OCI-LY7 (cell line): ENCODE results near the gene HGS. TPM values are rescaled to one million over a fixed set of nuclear protein-coding genes. Genes with fewer than 3 reads are reported as not detected.

Source experiments
- BruUV-seq: library from RNA; stranded (reverse); fragments of 400-500 nt; replicated peaks from 2 replicates; lab custom pipeline; 2021; lab: Mats Ljungman, UMichigan
- CTCF ChIA-PET: fragments of 300-600 bp; sonication (Branson Sonifier 250); formaldehyde crosslinking; loops from one replicate; lab custom pipeline; 2022; ENCODE audit warnings: antibody characterized with exemption; ENCODE audit not compliant: unreplicated experiment; lab: Charles Lee
- POLR2A ChIA-PET: fragments of 300-600 bp; sonication (Branson Sonifier 250); formaldehyde crosslinking; loops from one replicate; lab custom pipeline; 2022; ENCODE audit warnings: antibody characterized with exemption; lab: Charles Lee
- DNase-seq: peaks from one replicate; pipeline ENCODE4 v3.0.0-alpha.2; 2015; ENCODE audit warnings: low spot score
- H2AFZ ChIP-seq: fragments of 200-600 bp; sonication (generic), shearing (Covaris generic); 2 replicates; pipeline ENCODE4 v1.6.1; 2014; ENCODE audit warnings: mild to moderate bottlenecking, antibody characterized with exemption, low read length, moderate library complexity
- H3K27ac ChIP-seq: fragments of 200-600 bp; sonication (generic); 2 replicates; pipeline ENCODE4 v1.5.1; 2014; ENCODE audit warnings: mixed run types, low read depth, mild to moderate bottlenecking, moderate library complexity, low read length, inconsistent platforms; ENCODE audit not compliant: poor library complexity, severe bottlenecking
- H3K36me3 ChIP-seq: fragments of 200-600 bp; sonication (generic); 2 replicates; pipeline ENCODE4 v1.6.1; 2014; ENCODE audit warnings: mild to moderate bottlenecking, antibody characterized with exemption, low read length, moderate library complexity, mixed read lengths; ENCODE audit not compliant: insufficient read depth
- H3K4me1 ChIP-seq: fragments of 200-600 bp; sonication (generic); 2 replicates; pipeline ENCODE4 v1.5.1; 2014; ENCODE audit warnings: mild to moderate bottlenecking, low read length; ENCODE audit not compliant: insufficient read depth, poor library complexity, severe bottlenecking
- H3K4me2 ChIP-seq: fragments of 200-600 bp; sonication (generic); 2 replicates; pipeline ENCODE4 v1.6.1; 2014; ENCODE audit warnings: mild to moderate bottlenecking, low read length
- H3K4me3 ChIP-seq: fragments of 200-600 bp; sonication (generic); 2 replicates; pipeline ENCODE4 v1.5.1; 2014; ENCODE audit warnings: mild to moderate bottlenecking, low read depth, low read length; ENCODE audit not compliant: poor library complexity, severe bottlenecking
- H3K79me2 ChIP-seq: fragments of 200-600 bp; sonication (generic); 2 replicates; pipeline ENCODE4 v1.6.1; 2016; ENCODE audit warnings: low read depth, mild to moderate bottlenecking, low read length, moderate library complexity, mixed read lengths; ENCODE audit not compliant: insufficient read depth
- H3K9me2 ChIP-seq: fragments of 200-600 bp; sonication (generic); 2 replicates; pipeline ENCODE4 v1.6.1; 2016; ENCODE audit warnings: mild to moderate bottlenecking, low read length, mixed read lengths; ENCODE audit not compliant: insufficient read depth
- H3K9me3 ChIP-seq: fragments of 200-600 bp; sonication (generic); 2 replicates; pipeline ENCODE4 v1.6.1; 2014; ENCODE audit warnings: mild to moderate bottlenecking, mixed run types, low read length, mixed read lengths
- H4K20me1 ChIP-seq: fragments of 200-600 bp; sonication (generic); 2 replicates; pipeline ENCODE4 v1.6.1; 2014; ENCODE audit warnings: mild to moderate bottlenecking, antibody characterized with exemption, low read length, moderate library complexity, mixed read lengths; ENCODE audit not compliant: insufficient read depth
- EZH2phosphoT487 ChIP-seq: fragments of 200-600 bp; sonication (generic); IDR thresholded peaks from 2 replicates; pipeline ENCODE4 v1.6.1; 2018; ENCODE audit warnings: low read depth, borderline replicate concordance, mild to moderate bottlenecking, mixed run types, antibody characterized with exemption, low read length, moderate library complexity, mixed read lengths
- intact Hi-C: fragments of 100-400 bp; cut with micrococcal nuclease; formaldehyde crosslinking; loops from one replicate; pipeline ENCODE4 v1.10.0; 2022; ENCODE audit not compliant: unreplicated experiment
- total RNA-seq, 2 experiments: library from RNA; depleted of rRNA in 1 of 2; stranded (reverse); fragments of >200 nt in 1 of 2; shearing (Covaris generic) in 1 of 2; gene quantifications; 2 replicates each; pipeline ENCODE4 v1.2.3, GENCODE V29; 2014 to 2022
- TF ChIP-seq, protein P1 (sequence below): fragments of 200-600 bp; sonication (generic); conservative IDR thresholded peaks from 2 replicates; pipeline ENCODE4 v1.5.1; 2014; ENCODE audit warnings: mild to moderate bottlenecking, antibody characterized with exemption, low read length, moderate library complexity, mixed read lengths

Gene HGS
- total RNA-seq, 2 experiments from 2014 or later = 162 to 175 TPM

DNA sequence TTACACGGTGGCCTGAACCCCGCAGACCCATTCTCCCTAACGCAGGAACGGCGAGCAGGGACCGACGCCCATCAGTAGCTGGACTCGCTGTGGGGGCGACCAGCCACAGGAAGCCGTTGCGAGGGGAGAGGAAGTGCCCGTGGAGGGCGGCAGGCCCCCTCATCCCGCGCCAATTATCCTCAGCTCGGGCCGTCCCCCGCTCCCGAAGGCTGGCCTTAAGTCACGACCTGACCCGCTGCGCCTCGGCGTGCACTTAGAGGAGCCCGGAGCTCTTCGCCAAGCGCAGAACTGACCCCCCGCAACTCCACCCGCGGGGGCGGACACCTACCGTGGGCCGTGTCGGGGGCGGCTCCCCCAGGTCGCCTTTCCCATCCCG lies 615 bp upstream of the HGS start:
- Histone ChIP-seq H3K9me3 (no peaks in the 10 kb centered on the region), H3K79me2 (peaks cover 43% of the 10 kb centered on the region), H3K4me2 (peak overlapping the region; percentile 93), H3K4me1 (peaks cover 23% of the 10 kb centered on the region), H3K9me2 (no peaks in the 10 kb centered on the region), H4K20me1 (peaks cover 5% of the 10 kb centered on the region; the same call in 1 of the 2 replicates), H3K4me3 (peak overlapping the region; percentile 78), H3K27ac (peak overlapping the region; percentile 29), H2AFZ (peak overlapping the region; percentile 24; the same call in 1 of the 2 replicates), H3K36me3 (peaks cover 38% of the 10 kb centered on the region)
- POLR2A ChIA-PET = interaction anchor here (0.6 to 1.7 kb wide), 6 partner anchors 15 to 165 kb away, joined by 3 to 12 read pairs (median 6); partner anchors contain the start of genes CCDC137, MRPL12 and OXLD1
- TF ChIP-seq, protein P1, sequence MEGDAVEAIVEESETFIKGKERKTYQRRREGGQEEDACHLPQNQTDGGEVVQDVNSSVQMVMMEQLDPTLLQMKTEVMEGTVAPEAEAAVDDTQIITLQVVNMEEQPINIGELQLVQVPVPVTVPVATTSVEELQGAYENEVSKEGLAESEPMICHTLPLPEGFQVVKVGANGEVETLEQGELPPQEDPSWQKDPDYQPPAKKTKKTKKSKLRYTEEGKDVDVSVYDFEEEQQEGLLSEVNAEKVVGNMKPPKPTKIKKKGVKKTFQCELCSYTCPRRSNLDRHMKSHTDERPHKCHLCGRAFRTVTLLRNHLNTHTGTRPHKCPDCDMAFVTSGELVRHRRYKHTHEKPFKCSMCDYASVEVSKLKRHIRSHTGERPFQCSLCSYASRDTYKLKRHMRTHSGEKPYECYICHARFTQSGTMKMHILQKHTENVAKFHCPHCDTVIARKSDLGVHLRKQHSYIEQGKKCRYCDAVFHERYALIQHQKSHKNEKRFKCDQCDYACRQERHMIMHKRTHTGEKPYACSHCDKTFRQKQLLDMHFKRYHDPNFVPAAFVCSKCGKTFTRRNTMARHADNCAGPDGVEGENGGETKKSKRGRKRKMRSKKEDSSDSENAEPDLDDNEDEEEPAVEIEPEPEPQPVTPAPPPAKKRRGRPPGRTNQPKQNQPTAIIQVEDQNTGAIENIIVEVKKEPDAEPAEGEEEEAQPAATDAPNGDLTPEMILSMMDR = no peak
- TF ChIP-seq EZH2phosphoT487 = no peak
- CTCF ChIA-PET = interaction anchor here (0.6 to 0.7 kb wide), 2 partner anchors 8 to 51 kb away, joined by 3 to 4 read pairs; no protein-coding TSS in a partner anchor
- BruUV-seq = no TSS peak
- intact Hi-C loops = loop anchor here (1.0 to 5.0 kb wide), 4 partner anchors 16 to 414 kb away; partner anchors contain the start of genes FASN and MRPL12
- no peak for DNase-seq

DNA sequence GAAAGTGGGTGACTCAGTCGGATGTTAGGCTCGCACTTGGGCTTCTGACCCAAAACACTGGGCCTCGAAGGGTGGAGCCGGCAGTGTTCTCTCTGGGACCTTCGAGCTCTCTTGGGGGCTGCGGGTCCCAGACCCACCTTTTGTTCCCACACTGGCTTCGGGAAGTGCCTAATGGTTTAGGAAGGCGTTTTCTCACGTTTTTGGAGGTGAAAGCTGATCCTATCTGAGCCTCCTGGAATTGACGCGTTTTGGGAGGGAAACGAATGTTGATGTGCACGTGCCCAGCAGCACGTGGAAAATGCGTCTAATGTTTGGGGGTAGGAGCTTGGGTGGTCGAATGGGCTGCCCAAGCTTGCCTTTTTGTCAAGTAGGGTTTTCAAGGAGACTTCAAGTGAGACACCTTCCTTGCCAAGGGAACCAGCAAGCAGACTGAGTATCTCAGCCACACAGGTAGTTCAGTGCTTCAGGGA lies 666 bp downstream of the HGS start:
- Histone ChIP-seq H3K9me2 (no peaks in the 10 kb centered on the region), H3K4me1 (peaks cover 23% of the 10 kb centered on the region), H4K20me1 (peaks cover 5% of the 10 kb centered on the region; the same call in 1 of the 2 replicates), H3K36me3 (peaks cover 51% of the 10 kb centered on the region), H3K4me2 (peak overlapping the region; percentile 82), H3K27ac (peak overlapping the region; percentile 41), H3K9me3 (no peaks in the 10 kb centered on the region), H2AFZ (no peak overlapping the region; the same call in 1 of the 2 replicates), H3K4me3 (peak overlapping the region; percentile 78), H3K79me2 (peaks cover 43% of the 10 kb centered on the region)
- TF ChIP-seq EZH2phosphoT487 = no peak
- TF ChIP-seq, protein P1 = no peak
- intact Hi-C loops = loop anchor here (5.0 kb wide), 2 partner anchors 167 to 413 kb away; partner anchors contain the start of gene FASN
- ChIA-PET POLR2A (interaction anchor here (1.7 kb wide), 1 partner anchor 18 kb away, joined by 6 read pairs; no protein-coding TSS in a partner anchor), CTCF (interaction anchor here (0.6 kb wide), 1 partner anchor 160 kb away, joined by 3 read pairs; no protein-coding TSS in a partner anchor)
- TSS peak; percentile 83 for BruUV-seq
- DNase-seq = peak; percentile 27

DNA sequence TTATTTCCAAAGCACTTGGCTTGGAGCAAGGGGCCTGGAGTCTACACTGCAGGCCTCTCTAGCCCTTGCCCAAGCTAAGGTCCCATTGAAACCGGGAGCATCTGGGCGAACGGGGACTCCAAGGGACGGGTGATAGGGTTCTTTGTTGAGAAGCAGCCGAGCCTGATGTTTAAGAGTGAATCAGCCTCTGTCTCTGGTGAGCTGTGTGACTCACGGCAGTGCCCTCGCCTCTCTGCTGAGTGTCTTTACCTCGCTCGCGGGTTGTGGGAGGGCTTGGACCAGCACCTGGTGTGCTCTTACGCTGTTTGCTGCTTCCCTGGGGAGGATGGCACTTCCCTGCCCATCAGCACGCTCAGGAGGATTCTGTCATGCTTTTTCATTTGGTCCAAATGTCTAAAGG lies 1.3 kb downstream of the HGS start:
- DNase-seq = peak; percentile 31
- Histone ChIP-seq H3K4me3 (peak overlapping the region; percentile 78), H4K20me1 (peaks cover 5% of the 10 kb centered on the region; the same call in 1 of the 2 replicates), H3K79me2 (peaks cover 43% of the 10 kb centered on the region), H3K4me2 (peak overlapping the region; percentile 82), H3K9me3 (no peaks in the 10 kb centered on the region), H3K36me3 (peaks cover 57% of the 10 kb centered on the region), H3K27ac (peak overlapping the region; percentile 41), H3K9me2 (no peaks in the 10 kb centered on the region), H3K4me1 (peaks cover 23% of the 10 kb centered on the region), H2AFZ (no peak overlapping the region)
- POLR2A ChIA-PET = no interaction called here
- intact Hi-C loops = no loop called here
- no TSS peak for BruUV-seq
- no peak for TF ChIP-seq EZH2phosphoT487
- TF ChIP-seq, protein P1 = no peak
- CTCF ChIA-PET = interaction anchor here (0.6 kb wide), 1 partner anchor 161 kb away, joined by 3 read pairs; no protein-coding TSS in a partner anchor
